ENCODE measurements around the gene APIP. TPM values are rescaled to one million over a fixed set of nuclear protein-coding genes. Genes with fewer than 3 reads are reported as not detected.

APIP gene
- total RNA-seq, 1 donor from 2014 or later: 13.3 TPM

DNA sequence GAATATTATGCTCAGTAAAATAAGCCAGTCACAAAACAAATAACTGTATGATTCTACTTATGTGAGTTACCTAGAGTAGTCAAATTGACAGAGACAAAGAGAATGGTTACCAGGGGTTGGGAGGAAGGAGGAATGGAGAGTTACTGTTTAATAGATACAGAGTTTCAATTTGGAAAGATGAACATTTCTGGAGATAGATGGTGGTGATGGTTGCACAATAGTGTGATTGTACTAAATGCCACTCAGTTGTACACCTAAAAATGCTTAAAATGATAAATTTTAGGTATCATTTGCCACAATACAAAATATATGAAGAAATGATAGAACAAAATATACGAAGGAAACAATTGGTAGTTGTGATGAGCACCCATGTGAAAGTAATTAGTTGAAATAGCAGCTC, 43.6 kb upstream of the APIP start:
- Mint-ChIP-seq H3K36me3 (ENCODE audit: low read depth) (peaks cover 4% of the 10 kb centered on the region), H3K27ac (ENCODE audit: unreplicated experiment) (no peak overlapping the region), H3K4me3 (ENCODE audit: unreplicated experiment) (no peak overlapping the region), H3K9me3 (ENCODE audit: low read depth) (no peaks in the 10 kb centered on the region), H3K4me1 (ENCODE audit: low read depth) (peaks cover 9% of the 10 kb centered on the region), H3K27me3 (ENCODE audit: low read depth) (no peaks in the 10 kb centered on the region)
- DNase-seq (ENCODE audit: low spot score): no peak
- TF ChIP-seq, protein P1, sequence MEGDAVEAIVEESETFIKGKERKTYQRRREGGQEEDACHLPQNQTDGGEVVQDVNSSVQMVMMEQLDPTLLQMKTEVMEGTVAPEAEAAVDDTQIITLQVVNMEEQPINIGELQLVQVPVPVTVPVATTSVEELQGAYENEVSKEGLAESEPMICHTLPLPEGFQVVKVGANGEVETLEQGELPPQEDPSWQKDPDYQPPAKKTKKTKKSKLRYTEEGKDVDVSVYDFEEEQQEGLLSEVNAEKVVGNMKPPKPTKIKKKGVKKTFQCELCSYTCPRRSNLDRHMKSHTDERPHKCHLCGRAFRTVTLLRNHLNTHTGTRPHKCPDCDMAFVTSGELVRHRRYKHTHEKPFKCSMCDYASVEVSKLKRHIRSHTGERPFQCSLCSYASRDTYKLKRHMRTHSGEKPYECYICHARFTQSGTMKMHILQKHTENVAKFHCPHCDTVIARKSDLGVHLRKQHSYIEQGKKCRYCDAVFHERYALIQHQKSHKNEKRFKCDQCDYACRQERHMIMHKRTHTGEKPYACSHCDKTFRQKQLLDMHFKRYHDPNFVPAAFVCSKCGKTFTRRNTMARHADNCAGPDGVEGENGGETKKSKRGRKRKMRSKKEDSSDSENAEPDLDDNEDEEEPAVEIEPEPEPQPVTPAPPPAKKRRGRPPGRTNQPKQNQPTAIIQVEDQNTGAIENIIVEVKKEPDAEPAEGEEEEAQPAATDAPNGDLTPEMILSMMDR (IDR thresholded peaks at IDR 0.05): no peak

DNA sequence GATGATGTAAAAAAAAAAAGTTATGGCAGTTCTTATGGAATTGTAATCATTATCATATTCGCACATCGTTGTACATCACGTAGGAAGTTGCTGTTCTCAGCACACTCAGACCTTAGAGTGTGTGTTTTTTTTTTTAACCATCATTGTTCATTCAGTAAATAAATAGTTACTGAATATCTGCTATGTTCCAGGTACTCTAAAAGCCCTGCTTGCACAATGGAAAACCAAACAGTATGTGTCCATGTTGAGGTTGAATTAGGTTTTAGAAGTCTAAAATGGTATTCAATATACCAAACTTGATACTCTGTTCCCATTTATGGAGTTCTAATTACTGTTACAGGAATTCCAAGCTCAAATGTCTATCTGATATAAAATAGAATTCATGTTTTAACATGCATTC, 41.4 kb upstream of the APIP start:
- Mint-ChIP-seq H3K27me3 (ENCODE audit: low read depth) (no peaks in the 10 kb centered on the region), H3K4me1 (ENCODE audit: low read depth) (peaks cover 9% of the 10 kb centered on the region), H3K4me3 (ENCODE audit: unreplicated experiment) (no peak overlapping the region), H3K27ac (ENCODE audit: unreplicated experiment) (no peak overlapping the region), H3K36me3 (ENCODE audit: low read depth) (peaks cover 9% of the 10 kb centered on the region), H3K9me3 (ENCODE audit: low read depth) (no peaks in the 10 kb centered on the region)
- no peak for DNase-seq (ENCODE audit: low spot score)
- TF ChIP-seq, protein P1 (IDR thresholded peaks at IDR 0.05): no peak

DNA sequence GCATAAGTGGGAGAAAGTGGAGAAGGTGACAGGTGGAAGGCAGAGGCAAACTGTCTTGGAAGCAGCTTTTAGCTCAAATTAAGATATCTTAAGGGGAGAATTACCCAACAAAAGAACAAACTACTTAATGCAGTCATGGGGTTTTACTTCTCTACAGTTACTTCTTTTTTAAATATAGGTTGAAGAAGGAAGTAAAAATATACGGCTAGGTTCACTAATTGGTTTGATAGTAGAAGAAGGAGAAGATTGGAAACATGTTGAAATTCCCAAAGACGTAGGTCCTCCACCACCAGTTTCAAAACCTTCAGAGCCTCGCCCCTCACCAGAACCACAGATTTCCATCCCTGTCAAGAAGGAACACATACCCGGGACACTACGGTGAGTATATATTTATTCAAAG, 41.0 kb upstream of the APIP start:
- Mint-ChIP-seq H3K27ac (ENCODE audit: unreplicated experiment) (no peak overlapping the region), H3K36me3 (ENCODE audit: low read depth) (peaks cover 9% of the 10 kb centered on the region), H3K4me3 (ENCODE audit: unreplicated experiment) (no peak overlapping the region), H3K4me1 (ENCODE audit: low read depth) (peaks cover 9% of the 10 kb centered on the region), H3K9me3 (ENCODE audit: low read depth) (no peaks in the 10 kb centered on the region), H3K27me3 (ENCODE audit: low read depth) (no peaks in the 10 kb centered on the region)
- TF ChIP-seq, protein P1 (IDR thresholded peaks at IDR 0.05): no peak
- no peak for DNase-seq (ENCODE audit: low spot score)

DNA sequence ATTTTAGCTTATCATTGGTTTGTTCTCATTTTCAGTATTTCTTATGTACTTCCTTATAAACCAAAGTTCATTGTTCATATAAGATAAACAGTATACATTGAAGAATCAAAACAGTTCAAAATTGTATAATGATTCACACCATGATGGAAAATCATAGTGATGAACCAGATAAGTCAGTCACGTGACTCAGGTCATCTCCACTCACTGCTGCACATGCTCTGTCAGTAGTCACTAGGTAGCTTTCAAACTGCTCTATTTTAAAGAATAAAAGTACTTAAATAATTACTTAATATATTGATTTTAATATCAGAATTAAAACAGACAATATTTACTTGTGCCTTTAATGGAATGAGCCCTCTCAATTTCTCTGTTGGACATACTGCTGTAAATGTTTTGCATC, 37.8 kb upstream of the APIP start:
- H3K27me3 Mint-ChIP-seq (ENCODE audit: low read depth): no peaks in the 10 kb centered on the region
- no peak for DNase-seq (ENCODE audit: low spot score)
- no peaks in the 10 kb centered on the region for H3K9me3 Mint-ChIP-seq (ENCODE audit: low read depth)
- peaks cover 10% of the 10 kb centered on the region for H3K36me3 Mint-ChIP-seq (ENCODE audit: low read depth)
- no peak overlapping the region for H3K4me3 Mint-ChIP-seq (ENCODE audit: unreplicated experiment)
- peaks cover under 1% of the 10 kb centered on the region for H3K4me1 Mint-ChIP-seq (ENCODE audit: low read depth)
- H3K27ac Mint-ChIP-seq (ENCODE audit: unreplicated experiment): no peak overlapping the region
- TF ChIP-seq, protein P1 (IDR thresholded peaks at IDR 0.05): no peak

DNA sequence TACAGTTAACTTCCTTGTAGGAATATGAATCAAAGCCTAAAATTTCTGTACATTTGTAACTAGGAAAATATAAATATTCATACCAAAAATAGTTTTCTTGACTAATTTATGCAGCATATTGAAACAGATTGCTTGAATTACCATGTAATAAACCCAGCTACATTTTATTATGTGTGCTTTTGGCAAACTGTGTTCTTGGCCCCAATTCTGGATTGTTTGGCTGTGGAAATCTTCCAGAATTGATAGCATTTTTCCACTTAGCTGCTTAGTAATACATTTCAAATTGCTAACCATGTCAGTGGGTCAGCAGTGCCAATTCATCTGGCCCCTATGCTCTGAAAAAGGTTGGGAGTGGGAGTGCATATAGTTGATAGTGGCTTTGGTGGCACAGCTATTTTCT, 32.5 kb upstream of the APIP start:
- H3K36me3 Mint-ChIP-seq (ENCODE audit: low read depth): peaks cover 7% of the 10 kb centered on the region
- no peak overlapping the region for H3K4me3 Mint-ChIP-seq (ENCODE audit: unreplicated experiment)
- no peak for DNase-seq (ENCODE audit: low spot score)
- H3K4me1 Mint-ChIP-seq (ENCODE audit: low read depth): peaks cover 3% of the 10 kb centered on the region
- H3K9me3 Mint-ChIP-seq (ENCODE audit: low read depth): peaks cover 5% of the 10 kb centered on the region
- TF ChIP-seq, protein P1 (IDR thresholded peaks at IDR 0.05): no peak
- H3K27ac Mint-ChIP-seq (ENCODE audit: unreplicated experiment): no peak overlapping the region
- no peaks in the 10 kb centered on the region for H3K27me3 Mint-ChIP-seq (ENCODE audit: low read depth)

Data from chondrocyte (in vitro differentiated cells).